Osteoblast (primary cell): ENCODE data around the gene LGMN. TPM values are rescaled to one million over a fixed set of nuclear protein-coding genes. Genes with fewer than 3 reads are reported as not detected.

Experiments
- DNase-seq: peaks from one replicate; pipeline ENCODE4 v3.0.0; 2011; ENCODE audit warnings: low spot score, mixed read lengths; ENCODE audit not compliant: insufficient read length; ENCODE audit errors: missing footprints
- H2AFZ ChIP-seq: 2 replicates; pipeline ENCODE4 v1.6.0; 2011; ENCODE audit warnings: mild to moderate bottlenecking, low read length
- H3K27ac ChIP-seq: 2 replicates; pipeline ENCODE4 v1.5.1; 2011; ENCODE audit warnings: mild to moderate bottlenecking, low read depth, low read length, moderate library complexity
- H3K27me3 ChIP-seq: 2 replicates; pipeline ENCODE4 v1.6.0; 2012; ENCODE audit warnings: mild to moderate bottlenecking, control low read depth, inconsistent platforms, low read length, moderate library complexity; ENCODE audit not compliant: insufficient read depth
- H3K36me3 ChIP-seq: 2 replicates; pipeline ENCODE4 v1.5.1; 2011; ENCODE audit warnings: mild to moderate bottlenecking, low read length, control low read depth, moderate library complexity; ENCODE audit not compliant: insufficient read depth
- H3K4me1 ChIP-seq: 2 replicates; pipeline ENCODE4 v1.5.1; 2011; ENCODE audit warnings: mild to moderate bottlenecking, low read length, control low read depth, moderate library complexity; ENCODE audit not compliant: insufficient read depth
- H3K4me2 ChIP-seq: 2 replicates; pipeline ENCODE4 v1.6.0; 2011; ENCODE audit warnings: mild to moderate bottlenecking, low read length; ENCODE audit not compliant: insufficient read depth
- H3K4me3 ChIP-seq: fragments of 200-600 bp; sonication (generic); 3 replicates; pipeline ENCODE4 v1.5.1; 2012; ENCODE audit warnings: mild to moderate bottlenecking, low read length, inconsistent platforms; ENCODE audit not compliant: insufficient read depth
- H3K79me2 ChIP-seq: 2 replicates; pipeline ENCODE4 v1.6.0; 2012; ENCODE audit warnings: mild to moderate bottlenecking, low read length, control low read depth, inconsistent platforms; ENCODE audit not compliant: insufficient read depth
- H3K9me3 ChIP-seq: 2 replicates; pipeline ENCODE4 v1.5.1; 2011; ENCODE audit warnings: low read depth, low read length, control low read depth
- H4K20me1 ChIP-seq: 2 replicates; pipeline ENCODE4 v1.6.0; 2012; ENCODE audit warnings: mild to moderate bottlenecking, low read length, control low read depth; ENCODE audit not compliant: insufficient read depth
- total RNA-seq: library from RNA; depleted of rRNA; stranded (reverse); fragments of >200 nt; gene quantifications from 2 replicates; pipeline ENCODE4 v1.2.3, GENCODE V29; 2012
- TF ChIP-seq, protein P1 (sequence below): IDR thresholded peaks from 2 replicates; pipeline ENCODE4 v1.5.1; 2011; ENCODE audit warnings: mild to moderate bottlenecking, low read depth, low read length, moderate library complexity; ENCODE audit errors: extremely low read depth

LGMN gene
- total RNA-seq, 1 donor: 89.4 TPM

GRCh38 chr14:92679246-92679645, 69.2 kb downstream of the LGMN start:
- Histone ChIP-seq H4K20me1 (no peaks in the 10 kb centered on the region), H3K4me2 (no peak overlapping the region), H3K79me2 (no peaks in the 10 kb centered on the region), H3K27ac (no peak overlapping the region), H2AFZ (no peak overlapping the region), H3K27me3 (no peaks in the 10 kb centered on the region), H3K9me3 (no peaks in the 10 kb centered on the region), H3K36me3 (peaks cover 23% of the 10 kb centered on the region), H3K4me1 (no peaks in the 10 kb centered on the region), H3K4me3 (no peak overlapping the region)
- DNase-seq: peak; percentile 51
- TF ChIP-seq, protein P1, sequence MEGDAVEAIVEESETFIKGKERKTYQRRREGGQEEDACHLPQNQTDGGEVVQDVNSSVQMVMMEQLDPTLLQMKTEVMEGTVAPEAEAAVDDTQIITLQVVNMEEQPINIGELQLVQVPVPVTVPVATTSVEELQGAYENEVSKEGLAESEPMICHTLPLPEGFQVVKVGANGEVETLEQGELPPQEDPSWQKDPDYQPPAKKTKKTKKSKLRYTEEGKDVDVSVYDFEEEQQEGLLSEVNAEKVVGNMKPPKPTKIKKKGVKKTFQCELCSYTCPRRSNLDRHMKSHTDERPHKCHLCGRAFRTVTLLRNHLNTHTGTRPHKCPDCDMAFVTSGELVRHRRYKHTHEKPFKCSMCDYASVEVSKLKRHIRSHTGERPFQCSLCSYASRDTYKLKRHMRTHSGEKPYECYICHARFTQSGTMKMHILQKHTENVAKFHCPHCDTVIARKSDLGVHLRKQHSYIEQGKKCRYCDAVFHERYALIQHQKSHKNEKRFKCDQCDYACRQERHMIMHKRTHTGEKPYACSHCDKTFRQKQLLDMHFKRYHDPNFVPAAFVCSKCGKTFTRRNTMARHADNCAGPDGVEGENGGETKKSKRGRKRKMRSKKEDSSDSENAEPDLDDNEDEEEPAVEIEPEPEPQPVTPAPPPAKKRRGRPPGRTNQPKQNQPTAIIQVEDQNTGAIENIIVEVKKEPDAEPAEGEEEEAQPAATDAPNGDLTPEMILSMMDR: no peak

DNA sequence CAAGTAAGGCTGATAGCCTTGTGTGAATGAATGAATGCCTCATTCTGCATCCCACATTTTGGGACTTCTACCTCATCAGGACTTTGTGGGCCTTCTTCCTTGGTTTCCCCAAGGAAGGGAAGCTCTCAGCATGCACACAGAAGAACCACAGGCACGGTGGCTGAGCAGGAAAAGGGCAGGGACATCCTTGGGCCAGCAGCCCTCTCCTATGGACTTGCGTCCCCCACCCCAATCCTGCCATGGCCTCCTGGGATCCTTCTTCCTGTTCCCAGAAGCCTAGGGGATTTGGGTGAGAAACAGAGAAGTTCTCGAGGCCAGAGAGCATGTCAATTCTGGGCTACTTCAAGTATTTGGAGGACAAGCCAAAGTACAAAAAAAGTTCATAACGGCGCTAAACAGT, 69.7 kb downstream of the LGMN start:
- Histone ChIP-seq H3K4me2 (no peak overlapping the region), H3K9me3 (no peaks in the 10 kb centered on the region), H3K79me2 (no peaks in the 10 kb centered on the region), H3K4me3 (no peak overlapping the region), H3K36me3 (peaks cover 23% of the 10 kb centered on the region), H3K4me1 (no peaks in the 10 kb centered on the region), H2AFZ (no peak overlapping the region), H3K27me3 (no peaks in the 10 kb centered on the region), H3K27ac (no peak overlapping the region), H4K20me1 (no peaks in the 10 kb centered on the region)
- peak; percentile 62 for DNase-seq
- TF ChIP-seq, protein P1: no peak

DNA sequence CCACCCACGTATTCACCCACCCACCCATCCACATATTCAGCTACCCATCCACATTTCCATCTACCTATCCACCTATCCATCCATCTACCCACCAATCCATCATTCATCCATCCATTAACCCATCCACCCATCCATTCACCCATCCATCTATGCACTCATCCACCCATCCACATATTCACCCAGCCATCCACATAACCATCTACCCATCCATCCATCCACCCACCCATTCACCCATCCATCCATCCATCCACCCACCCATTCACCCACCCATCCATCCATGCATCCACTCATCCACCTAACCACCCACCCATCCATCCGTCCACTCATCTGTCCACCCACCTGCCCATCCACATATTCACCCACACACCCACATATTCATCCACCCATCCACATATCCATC, 70.5 kb downstream of the LGMN start:
- Histone ChIP-seq H3K27ac (no peak overlapping the region), H3K9me3 (no peaks in the 10 kb centered on the region), H3K4me2 (no peak overlapping the region), H3K79me2 (no peaks in the 10 kb centered on the region), H3K4me3 (no peak overlapping the region), H2AFZ (no peak overlapping the region), H4K20me1 (no peaks in the 10 kb centered on the region), H3K36me3 (peaks cover 23% of the 10 kb centered on the region), H3K27me3 (no peaks in the 10 kb centered on the region), H3K4me1 (no peaks in the 10 kb centered on the region)
- no peak for DNase-seq
- TF ChIP-seq, protein P1: no peak

GRCh38 chr14:92677087-92677668, 71.2 kb downstream of the LGMN start:
- Histone ChIP-seq H3K4me1 (no peaks in the 10 kb centered on the region), H3K9me3 (no peaks in the 10 kb centered on the region), H3K27ac (no peak overlapping the region), H3K36me3 (peaks cover 18% of the 10 kb centered on the region), H4K20me1 (no peaks in the 10 kb centered on the region), H2AFZ (no peak overlapping the region), H3K4me3 (no peak overlapping the region), H3K4me2 (no peak overlapping the region), H3K79me2 (no peaks in the 10 kb centered on the region), H3K27me3 (no peaks in the 10 kb centered on the region)
- TF ChIP-seq, protein P1: no peak
- DNase-seq: no peak
